ENCODE results near the gene ANGPTL7. TPM values are rescaled to one million over a fixed set of nuclear protein-coding genes. Genes with fewer than 3 reads are reported as not detected.

ANGPTL7 gene
- not detected in 2 replicates for total RNA-seq

GRCh38 chr1:11188858-11189451 is at the start of gene ANGPTL7:
Gene ANGPTL7 (plus strand): TSS chr1:11189355. CDS start chr1:11189580, 225 bp downstream.

Other genes starting within 250 kb of the ANGPTL7 start
- gene TARDBP, start 176.7 kb upstream of the ANGPTL7 start, total RNA-seq: 33.2 and 36.7 TPM in 2 replicates
- not detected in 2 replicates for gene MASP2, start 142.1 kb upstream of the ANGPTL7 start, total RNA-seq
- 75.0 and 86.5 TPM in 2 replicates for gene SRM, start 129.3 kb upstream of the ANGPTL7 start, total RNA-seq
- 34.9 and 54.8 TPM in 2 replicates for gene EXOSC10, start 89.5 kb upstream of the ANGPTL7 start, total RNA-seq
- 30.3 and 33.7 TPM in 2 replicates for gene MTOR, start 73.2 kb downstream of the ANGPTL7 start, total RNA-seq
- gene UBIAD1, start 83.8 kb downstream of the ANGPTL7 start, total RNA-seq: 6.3 and 10.6 TPM in 2 replicates

Data from myometrial cell (primary cell).